Lower lobe of right lung (tissue), 2 donors: Measurements from ENCODE around the gene PATL1. TPM values are rescaled to one million over a fixed set of nuclear protein-coding genes. Genes with fewer than 3 reads are reported as not detected.
"Not testable (repeated sequence)": the region's sequence is repeated elsewhere in the genome, so short reads cannot be mapped to it uniquely, and the experiment has no call there.

Experiments
- ATAC-seq, 2 donors: fragments of 200-7000 bp; cut with Tn5 transposase; one replicate each; pipeline ENCODE4 v1.9.1; 2020 to 2022; ENCODE audit warnings: mild to moderate bottlenecking in 2 of 2, moderate library complexity in 2 of 2
- DNase-seq: peaks from one replicate; pipeline ENCODE4 v3.0.0-alpha.2; 2020
- H3K27ac ChIP-seq: fragments of 200-600 bp; one replicate; pipeline ENCODE4 v1.8.0; 2022
- H3K27me3 ChIP-seq: fragments of 200-600 bp; one replicate; pipeline ENCODE4 v1.8.0; 2022; ENCODE audit warnings: low read depth
- H3K36me3 ChIP-seq: fragments of 200-600 bp; one replicate; pipeline ENCODE4 v1.8.0; 2022; ENCODE audit warnings: mild to moderate bottlenecking
- H3K4me1 ChIP-seq: fragments of 200-600 bp; one replicate; pipeline ENCODE4 v1.8.0; 2022
- H3K4me3 ChIP-seq: fragments of 200-600 bp; one replicate; pipeline ENCODE4 v1.8.0; 2022; ENCODE audit warnings: mild to moderate bottlenecking
- H3K9me3 ChIP-seq: fragments of 200-600 bp; one replicate; pipeline ENCODE4 v1.8.0; 2022
- CTCF ChIP-seq: fragments of 200-600 bp; IDR thresholded peaks from one replicate; pipeline ENCODE4 v1.8.0; 2022; ENCODE audit warnings: antibody characterized with exemption, mild to moderate bottlenecking
- intact Hi-C: fragments of 100-400 bp; cut with DNase I; formaldehyde crosslinking; loops from one replicate; pipeline ENCODE4 v1.11.0; 2022
- total RNA-seq: library from RNA; stranded (reverse); fragmentation: NEBNext Ultra II Directional; extraction: Animal tissue kit (Norgen Biotek cat#: 25700); gene quantifications from one replicate; pipeline ENCODE4 v1.2.1, GENCODE V29; 2021
- donor health status: DM: no; HTN: yes; CAD: no; lungs with severe emphysema.

Gene PATL1
- total RNA-seq, 1 donor from 2014 or later = 38.2 TPM

DNA sequence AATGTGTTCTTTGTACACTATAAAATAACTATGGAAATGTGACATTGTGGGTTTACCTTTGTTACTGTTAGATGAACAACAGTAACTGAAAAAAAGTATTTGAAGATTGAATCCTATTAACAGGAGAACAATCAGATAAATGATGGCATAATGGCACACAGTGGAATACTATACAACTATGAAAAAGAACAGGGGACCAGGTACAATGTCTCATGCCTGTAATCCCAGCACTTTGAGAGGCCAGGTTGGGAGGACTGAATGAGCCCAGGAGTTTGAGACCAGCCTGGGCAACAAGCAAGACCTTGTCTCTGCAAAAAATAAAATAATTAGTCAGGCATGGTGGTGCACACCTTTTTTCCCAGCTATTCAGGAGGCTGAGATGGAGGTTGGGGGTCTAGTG is 38.8 kb downstream of the PATL1 start:
- ATAC-seq = no peak
- H3K27ac ChIP-seq = no peak overlapping the region
- H3K9me3 ChIP-seq = no peaks in the 10 kb centered on the region
- TF ChIP-seq CTCF = no peak
- H3K4me3 ChIP-seq = no peak overlapping the region
- intact Hi-C loops = no loop called here
- no peaks in the 10 kb centered on the region for H3K4me1 ChIP-seq
- peaks cover 12% of the 10 kb centered on the region for H3K36me3 ChIP-seq
- no peaks in the 10 kb centered on the region for H3K27me3 ChIP-seq
- DNase-seq = no peak

GRCh38 chr11:59626969-59627368 is 41.9 kb downstream of the PATL1 start:
- H3K9me3 ChIP-seq, DNase-seq, H3K4me1 ChIP-seq, H3K4me3 ChIP-seq, ATAC-seq, intact Hi-C loops, H3K27me3 ChIP-seq, H3K36me3 ChIP-seq, H3K27ac ChIP-seq: not testable (repeated sequence)

GRCh38 chr11:59625703-59626102 is 43.1 kb downstream of the PATL1 start:
- no peak for DNase-seq
- H3K4me3 ChIP-seq = no peak overlapping the region
- ATAC-seq = no peak
- no peaks in the 10 kb centered on the region for H3K9me3 ChIP-seq
- intact Hi-C loops = no loop called here
- H3K27ac ChIP-seq = no peak overlapping the region
- H3K27me3 ChIP-seq = no peaks in the 10 kb centered on the region
- no peaks in the 10 kb centered on the region for H3K36me3 ChIP-seq
- TF ChIP-seq CTCF = no peak
- H3K4me1 ChIP-seq = no peaks in the 10 kb centered on the region

GRCh38 chr11:59617876-59618275 is 51.0 kb downstream of the PATL1 start:
- intact Hi-C loops = no loop called here

DNA sequence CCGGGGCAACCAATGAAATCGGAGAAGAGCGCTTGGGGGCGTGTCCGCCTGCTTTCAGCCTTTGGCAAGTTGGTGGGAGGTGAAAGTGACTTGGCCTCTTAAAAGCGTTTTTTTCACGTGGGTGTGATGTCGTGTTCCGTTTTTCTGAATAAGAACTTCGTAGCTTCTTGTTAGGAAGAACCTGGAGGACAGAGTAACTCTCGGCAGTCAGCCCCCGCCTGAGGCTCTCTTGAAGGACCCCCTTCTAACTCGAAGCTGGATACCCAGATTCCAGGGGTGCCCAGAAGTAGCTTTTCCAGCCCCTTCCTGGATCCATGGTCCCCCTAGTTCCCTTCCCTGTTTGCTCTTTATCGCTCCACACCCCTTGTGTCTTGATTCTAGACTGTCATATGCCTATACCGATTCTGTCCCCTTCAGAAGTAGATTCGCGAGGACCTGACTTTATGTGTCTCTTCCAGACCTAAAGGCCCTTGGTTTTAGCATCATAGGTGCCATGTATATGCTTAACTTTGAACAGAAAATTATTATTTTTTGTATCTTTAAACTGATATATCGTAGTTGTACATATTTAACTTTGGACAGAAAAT is 52.3 kb downstream of the PATL1 start:
- no peaks in the 10 kb centered on the region for H3K9me3 ChIP-seq
- DNase-seq = peak; percentile 98
- intact Hi-C loops = no loop called here

More at GRCh38 chr11:59617876-59618275, 51.0 kb downstream of the PATL1 start:
- ATAC-seq (no peak), DNase-seq (no peak)
- no peaks in the 10 kb centered on the region for H3K36me3 ChIP-seq
- no peaks in the 10 kb centered on the region for H3K27me3 ChIP-seq
- no peak overlapping the region for H3K4me3 ChIP-seq
- H3K9me3 ChIP-seq = no peaks in the 10 kb centered on the region
- TF ChIP-seq CTCF = no peak
- no peak overlapping the region for H3K27ac ChIP-seq
- peaks cover 29% of the 10 kb centered on the region for H3K4me1 ChIP-seq

More for the DNA sequence above, 52.3 kb downstream of the PATL1 start:
- peak in 1 of 2 donors; percentile 0 for ATAC-seq
- H3K4me1 ChIP-seq = peaks cover 41% of the 10 kb centered on the region
- peak overlapping the region; percentile 83 for H3K4me3 ChIP-seq
- no peaks in the 10 kb centered on the region for H3K27me3 ChIP-seq
- no peak for TF ChIP-seq CTCF
- H3K36me3 ChIP-seq = no peaks in the 10 kb centered on the region
- peak overlapping the region; percentile 93 for H3K27ac ChIP-seq
